Astrocyte (in vitro differentiated cells and primary cell): ENCODE data around the gene TCEANC2. TPM values are rescaled to one million over a fixed set of nuclear protein-coding genes. Genes with fewer than 3 reads are reported as not detected.
A peak's percentile ranks its signal among the peaks of the same experiment; 100 is the strongest.
"Not testable (repeated sequence)": the region's sequence is repeated elsewhere in the genome, so short reads cannot be mapped to it uniquely, and the experiment has no call there.

Experiments used
- DNase-seq: peaks from one replicate; pipeline ENCODE4 v3.0.0-alpha.2; 2010; ENCODE audit warnings: low read depth
- FAIRE-seq: peaks from 2 replicates; lab custom pipeline; 2011; peaks lifted over from hg19 to GRCh38; lab: Jason Lieb, UNC
- H2AFZ ChIP-seq: 2 replicates; pipeline ENCODE4 v1.6.0; 2012; ENCODE audit warnings: low read depth, low read length, inconsistent platforms
- H3K27ac ChIP-seq: 2 replicates; pipeline ENCODE4 v1.5.1; 2011; ENCODE audit warnings: low read depth, low read length, inconsistent platforms
- H3K27me3 ChIP-seq: 2 replicates; pipeline ENCODE4 v1.6.0; 2011; ENCODE audit warnings: low read length, inconsistent platforms; ENCODE audit not compliant: insufficient read depth
- H3K36me3 ChIP-seq: 2 replicates; pipeline ENCODE4 v1.5.1; 2011; ENCODE audit warnings: low read length, inconsistent platforms; ENCODE audit not compliant: insufficient read depth
- H3K4me1 ChIP-seq: 2 replicates; pipeline ENCODE4 v1.5.1; 2011; ENCODE audit warnings: low read length, inconsistent platforms; ENCODE audit not compliant: insufficient read depth
- H3K4me2 ChIP-seq: 2 replicates; pipeline ENCODE4 v1.6.0; 2012; ENCODE audit warnings: low read length, inconsistent platforms
- H3K4me3 ChIP-seq: 2 replicates; pipeline ENCODE4 v1.5.1; 2011; ENCODE audit warnings: low read depth, mild to moderate bottlenecking, low read length, inconsistent platforms; ENCODE audit not compliant: insufficient read depth
- H3K79me2 ChIP-seq: 2 replicates; pipeline ENCODE4 v1.6.0; 2012; ENCODE audit warnings: mild to moderate bottlenecking, low read length, inconsistent platforms; ENCODE audit not compliant: insufficient read depth
- H3K9ac ChIP-seq: 2 replicates; pipeline ENCODE4 v1.6.0; 2012; ENCODE audit warnings: mild to moderate bottlenecking, low read length, inconsistent platforms
- H3K9me3 ChIP-seq: 2 replicates; pipeline ENCODE4 v1.5.1; 2012; ENCODE audit warnings: low read depth, mild to moderate bottlenecking, low read length, inconsistent platforms; ENCODE audit not compliant: insufficient read depth
- H4K20me1 ChIP-seq: 2 replicates; pipeline ENCODE4 v1.6.0; 2012; ENCODE audit warnings: low read length, inconsistent platforms; ENCODE audit not compliant: insufficient read depth
- H3K27ac Mint-ChIP-seq: one replicate; pipeline ENCODE4 v1.8.0; 2021; ENCODE audit warnings: mild to moderate bottlenecking, mixed read lengths; ENCODE audit not compliant: unreplicated experiment
- H3K27me3 Mint-ChIP-seq: one replicate; pipeline ENCODE4 v1.8.0; 2021; ENCODE audit warnings: low read depth, mixed read lengths; ENCODE audit not compliant: unreplicated experiment
- H3K36me3 Mint-ChIP-seq: one replicate; pipeline ENCODE4 v1.8.0; 2021; ENCODE audit warnings: low read depth, mixed read lengths; ENCODE audit not compliant: unreplicated experiment
- H3K4me1 Mint-ChIP-seq: one replicate; pipeline ENCODE4 v1.8.0; 2021; ENCODE audit warnings: low read depth, mixed read lengths; ENCODE audit not compliant: unreplicated experiment
- H3K4me3 Mint-ChIP-seq: one replicate; pipeline ENCODE4 v1.8.0; 2021; ENCODE audit warnings: mild to moderate bottlenecking, moderate library complexity, mixed read lengths; ENCODE audit not compliant: unreplicated experiment
- H3K9me3 Mint-ChIP-seq: one replicate; pipeline ENCODE4 v1.8.0; 2021; ENCODE audit warnings: mild to moderate bottlenecking, mixed read lengths; ENCODE audit not compliant: unreplicated experiment
- EZH2 ChIP-seq: IDR thresholded peaks from 2 replicates; pipeline ENCODE4 v1.6.1; 2012; ENCODE audit warnings: mild to moderate bottlenecking, low read length, inconsistent platforms; ENCODE audit not compliant: insufficient read depth
- total RNA-seq: library from RNA; stranded (reverse); gene quantifications from 2 replicates; pipeline ENCODE4 v1.2.1, GENCODE V29; 2021
- TF ChIP-seq, protein P1 (sequence below): IDR thresholded peaks from 2 replicates; pipeline ENCODE4 v1.5.1; 2011; ENCODE audit warnings: low read depth, mild to moderate bottlenecking, inconsistent platforms, low read length, moderate library complexity; ENCODE audit not compliant: insufficient read depth

Gene TCEANC2
- total RNA-seq, 1 donor from 2014 or later = 4.6 TPM

DNA sequence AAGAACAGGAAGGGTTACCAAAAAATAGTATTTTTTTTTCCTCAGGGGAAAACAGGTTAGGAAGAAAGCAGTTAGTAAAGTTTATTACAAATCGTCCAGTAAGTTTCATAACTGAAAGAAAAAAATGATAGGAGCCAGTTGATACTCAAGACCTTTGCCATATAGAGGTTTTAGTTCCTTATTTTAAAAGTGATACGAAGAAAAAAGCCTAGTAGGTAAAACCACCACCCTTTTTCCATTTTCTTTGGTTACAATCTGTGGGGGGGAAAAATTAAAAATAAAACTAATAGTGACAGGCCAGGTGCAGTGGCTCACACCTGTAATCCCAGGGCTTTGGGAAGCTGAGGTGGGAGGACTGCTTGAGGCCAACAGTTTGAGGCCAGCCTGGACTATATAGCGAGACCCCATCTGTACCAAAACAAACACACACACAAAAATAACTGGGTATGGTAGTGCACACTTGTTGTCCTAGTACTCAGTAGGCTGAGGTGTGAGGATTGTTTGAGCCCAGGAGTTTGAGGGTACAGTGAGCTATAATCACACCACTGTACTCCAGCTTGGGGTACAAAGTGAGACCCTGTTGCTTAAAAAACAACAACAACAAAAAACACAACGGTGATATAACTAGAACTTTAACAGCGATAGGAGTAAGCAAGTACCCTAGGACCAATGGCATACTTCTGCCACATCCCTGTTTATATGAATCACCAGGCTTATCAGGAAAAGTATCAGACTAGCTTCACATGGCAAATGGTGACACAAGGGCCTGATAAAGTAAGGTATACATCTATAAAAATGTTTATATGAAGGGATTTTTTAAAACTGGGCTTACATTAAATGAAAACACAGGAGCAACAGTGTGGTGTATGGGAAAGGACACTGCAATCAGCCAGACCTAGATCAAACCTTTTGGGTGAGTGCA lies 5.8 kb upstream of the TCEANC2 start:
- Histone ChIP-seq H3K4me3 (no peak overlapping the region), H2AFZ (no peak overlapping the region), H3K9ac (no peak overlapping the region), H3K27me3 (no peaks in the 10 kb centered on the region), H3K9me3 (no peaks in the 10 kb centered on the region), H3K79me2 (peaks cover 72% of the 10 kb centered on the region), H3K4me2 (peak overlapping the region; percentile 50), H4K20me1 (peaks cover 30% of the 10 kb centered on the region), H3K36me3 (peaks cover 5% of the 10 kb centered on the region), H3K4me1 (peaks cover 18% of the 10 kb centered on the region), H3K27ac (no peak overlapping the region)
- Mint-ChIP-seq H3K27ac (no peak overlapping the region), H3K4me1 (peaks cover 12% of the 10 kb centered on the region), H3K27me3 (no peaks in the 10 kb centered on the region), H3K4me3 (no peak overlapping the region), H3K9me3 (no peaks in the 10 kb centered on the region), H3K36me3 (no peaks in the 10 kb centered on the region)
- no peak for FAIRE-seq
- TF ChIP-seq EZH2 = no peak
- TF ChIP-seq, protein P1, sequence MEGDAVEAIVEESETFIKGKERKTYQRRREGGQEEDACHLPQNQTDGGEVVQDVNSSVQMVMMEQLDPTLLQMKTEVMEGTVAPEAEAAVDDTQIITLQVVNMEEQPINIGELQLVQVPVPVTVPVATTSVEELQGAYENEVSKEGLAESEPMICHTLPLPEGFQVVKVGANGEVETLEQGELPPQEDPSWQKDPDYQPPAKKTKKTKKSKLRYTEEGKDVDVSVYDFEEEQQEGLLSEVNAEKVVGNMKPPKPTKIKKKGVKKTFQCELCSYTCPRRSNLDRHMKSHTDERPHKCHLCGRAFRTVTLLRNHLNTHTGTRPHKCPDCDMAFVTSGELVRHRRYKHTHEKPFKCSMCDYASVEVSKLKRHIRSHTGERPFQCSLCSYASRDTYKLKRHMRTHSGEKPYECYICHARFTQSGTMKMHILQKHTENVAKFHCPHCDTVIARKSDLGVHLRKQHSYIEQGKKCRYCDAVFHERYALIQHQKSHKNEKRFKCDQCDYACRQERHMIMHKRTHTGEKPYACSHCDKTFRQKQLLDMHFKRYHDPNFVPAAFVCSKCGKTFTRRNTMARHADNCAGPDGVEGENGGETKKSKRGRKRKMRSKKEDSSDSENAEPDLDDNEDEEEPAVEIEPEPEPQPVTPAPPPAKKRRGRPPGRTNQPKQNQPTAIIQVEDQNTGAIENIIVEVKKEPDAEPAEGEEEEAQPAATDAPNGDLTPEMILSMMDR = no peak
- peak; percentile 17 for DNase-seq

DNA sequence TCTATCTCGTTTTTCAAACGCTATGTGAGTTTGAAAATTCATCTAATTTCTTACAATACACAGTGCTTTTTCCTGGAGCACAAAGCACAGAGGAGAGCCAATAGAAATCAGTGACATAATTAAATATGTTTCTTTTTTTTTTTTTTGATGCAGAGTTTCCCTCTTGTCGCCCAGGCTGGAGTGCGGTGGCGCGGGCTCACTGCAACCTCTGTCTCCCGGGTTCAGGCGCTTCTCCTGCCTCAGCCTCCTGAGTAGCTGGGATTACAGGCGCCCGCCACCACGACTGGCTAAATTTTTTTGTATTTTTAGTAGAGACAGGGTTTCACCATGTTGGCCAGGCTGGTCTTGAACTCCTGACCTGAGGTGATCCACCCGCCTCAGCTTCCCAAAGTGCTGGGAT lies 3.0 kb upstream of the TCEANC2 start:
- not testable (repeated sequence) for H3K36me3 Mint-ChIP-seq, H3K27ac Mint-ChIP-seq, H3K4me3 ChIP-seq, H3K27me3 Mint-ChIP-seq, H3K9ac ChIP-seq, H3K27ac ChIP-seq, H3K9me3 ChIP-seq, FAIRE-seq, H3K4me2 ChIP-seq, H2AFZ ChIP-seq, H3K4me3 Mint-ChIP-seq, DNase-seq, H3K9me3 Mint-ChIP-seq, H3K36me3 ChIP-seq, H3K27me3 ChIP-seq
- H4K20me1 ChIP-seq = peaks cover 28% of the 10 kb centered on the region
- H3K79me2 ChIP-seq = peaks cover 73% of the 10 kb centered on the region
- peaks cover 25% of the 10 kb centered on the region for H3K4me1 ChIP-seq
- H3K4me1 Mint-ChIP-seq = peaks cover 13% of the 10 kb centered on the region

DNA sequence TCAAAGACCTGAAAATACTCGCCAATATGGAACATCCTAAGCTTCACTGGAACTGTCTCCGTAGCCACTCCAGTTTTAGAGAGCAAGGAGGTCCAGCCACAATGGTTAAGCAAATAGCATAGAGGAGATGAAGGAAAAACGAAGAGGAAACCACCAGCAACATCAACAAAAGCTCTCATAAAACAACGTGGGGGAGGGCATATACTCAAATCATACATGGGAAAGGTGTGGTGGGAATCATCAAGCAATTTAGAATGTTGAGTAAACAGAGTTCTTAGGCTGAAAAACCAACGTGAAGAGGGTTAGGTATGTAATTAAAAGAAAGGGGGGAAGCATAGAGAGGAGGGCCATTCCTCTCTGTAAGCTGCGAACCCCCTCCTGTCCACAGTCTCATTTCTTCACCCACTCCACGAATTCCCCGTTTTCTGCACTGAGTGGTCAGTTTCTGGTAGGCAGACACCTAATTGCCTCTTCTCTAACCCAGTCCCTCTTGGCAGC lies 1.4 kb upstream of the TCEANC2 start:
- peak overlapping the region; percentile 90 for H2AFZ ChIP-seq
- TF ChIP-seq, protein P1 = no peak
- TF ChIP-seq EZH2 = no peak
- H3K9ac ChIP-seq = peak overlapping the region; percentile 96
- H3K27me3 Mint-ChIP-seq = no peaks in the 10 kb centered on the region
- no peak for DNase-seq
- H3K27ac Mint-ChIP-seq = no peak overlapping the region
- peaks cover 13% of the 10 kb centered on the region for H3K4me1 Mint-ChIP-seq
- H4K20me1 ChIP-seq = peaks cover 19% of the 10 kb centered on the region
- no peaks in the 10 kb centered on the region for H3K9me3 Mint-ChIP-seq
- peak overlapping the region; percentile 98 for H3K4me2 ChIP-seq
- peak overlapping the region; percentile 90 for H3K27ac ChIP-seq
- peaks cover 58% of the 10 kb centered on the region for H3K79me2 ChIP-seq
- H3K4me3 ChIP-seq = peak overlapping the region; percentile 97
- no peak for FAIRE-seq
- H3K36me3 Mint-ChIP-seq = no peaks in the 10 kb centered on the region
- no peaks in the 10 kb centered on the region for H3K36me3 ChIP-seq
- H3K9me3 ChIP-seq = no peaks in the 10 kb centered on the region
- H3K27me3 ChIP-seq = no peaks in the 10 kb centered on the region
- H3K4me3 Mint-ChIP-seq = no peak overlapping the region
- H3K4me1 ChIP-seq = peaks cover 21% of the 10 kb centered on the region
